ENCODE results near the gene TIMM44.

DNA sequence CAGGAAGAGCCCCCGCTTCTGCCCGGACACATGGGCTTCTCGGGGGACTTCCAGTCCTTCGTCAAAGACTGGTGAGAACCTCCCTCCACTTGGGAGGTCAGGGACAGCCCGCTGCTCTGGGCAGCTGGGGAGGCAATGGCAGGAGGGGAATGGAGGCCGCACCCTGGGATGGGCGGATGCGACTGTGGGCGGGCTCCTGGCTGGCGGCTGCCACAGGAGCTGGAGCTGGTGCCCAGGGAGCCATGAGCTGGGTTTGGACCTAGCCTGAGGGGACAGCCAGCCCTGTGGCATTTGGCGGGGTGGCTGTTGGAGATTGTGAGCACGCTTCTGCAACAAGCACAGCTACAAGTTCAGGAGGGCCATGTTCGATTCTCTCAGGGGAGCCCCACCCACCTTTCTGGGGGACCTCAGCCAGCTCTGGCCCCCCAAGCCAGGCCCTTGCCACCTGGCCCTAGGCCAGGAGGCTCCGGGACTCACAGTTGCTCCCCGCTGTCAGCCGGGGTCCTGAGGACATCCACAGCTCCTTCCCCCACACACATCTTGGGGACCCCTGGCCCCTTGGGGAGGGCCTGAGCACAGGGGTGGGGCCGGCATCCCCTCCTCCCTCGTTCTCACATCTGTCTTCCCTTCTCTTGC, 31.8 kb downstream of the TIMM44 start:
- no peak for TF ChIP-seq CTCF (IDR thresholded peaks at IDR 0.05)
- TF ChIP-seq POLR2A (IDR thresholded peaks at IDR 0.05; ENCODE audit: low read depth) = no peak
- no peak for TF ChIP-seq POLR2AphosphoS5 (IDR thresholded peaks at IDR 0.05)
- TF ChIP-seq EP300 (IDR thresholded peaks at IDR 0.05) = no peak

All from esophagus muscularis mucosa (tissue), 4 donors.